LNCaP clone FGC (cell line): ENCODE results near the gene B4GALT6.

Experiments used
- DNase-seq: peaks from one replicate; pipeline ENCODE4 v3.0.0-alpha.2; 2011; ENCODE audit warnings: low read depth
- H3K4me3 ChIP-seq: 2 replicates; pipeline ENCODE4 v1.5.1; 2011; ENCODE audit warnings: mild to moderate bottlenecking, low read depth, low read length, control low read depth
- CTCF ChIP-seq: IDR thresholded peaks from 2 replicates; pipeline ENCODE4 v1.5.1; 2012; ENCODE audit warnings: mild to moderate bottlenecking; ENCODE audit not compliant: control insufficient read depth, insufficient read depth; ENCODE audit errors: extremely low read depth

B4GALT6 gene

DNA sequence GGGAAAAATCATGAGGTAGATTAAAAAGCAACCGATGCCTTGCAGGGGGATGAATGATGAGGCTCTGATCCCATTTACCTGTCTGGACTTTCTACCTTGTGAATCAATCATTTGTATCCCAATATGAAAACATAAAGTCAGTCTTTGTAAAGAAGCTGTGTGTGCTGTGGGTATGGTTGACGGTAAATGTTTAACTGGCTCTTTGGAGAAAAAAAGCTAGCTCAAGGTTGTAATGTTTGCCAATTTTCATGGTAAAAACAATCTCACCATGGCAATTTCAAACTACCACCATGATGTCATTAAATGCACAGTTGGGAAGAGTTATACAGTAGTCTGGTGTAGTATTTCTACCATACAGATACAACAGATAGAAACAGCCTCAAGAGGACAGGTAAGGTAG lies 78.1 kb downstream of the B4GALT6 start:
- DNase-seq: no peak
- H3K4me3 ChIP-seq: no peak overlapping the region
- TF ChIP-seq CTCF: no peak

- no peak overlapping the region for H3K4me3 ChIP-seq
- DNase-seq: no peak
- TF ChIP-seq CTCF: no peak
Observed at GRCh38 chr18:31603315-31603714, 81.1 kb downstream of the B4GALT6 start.

GRCh38 chr18:31598021-31598805 lies 86.2 kb downstream of the B4GALT6 start:
- no peak overlapping the region for H3K4me3 ChIP-seq
- DNase-seq: no peak
- no peak for TF ChIP-seq CTCF

DNA sequence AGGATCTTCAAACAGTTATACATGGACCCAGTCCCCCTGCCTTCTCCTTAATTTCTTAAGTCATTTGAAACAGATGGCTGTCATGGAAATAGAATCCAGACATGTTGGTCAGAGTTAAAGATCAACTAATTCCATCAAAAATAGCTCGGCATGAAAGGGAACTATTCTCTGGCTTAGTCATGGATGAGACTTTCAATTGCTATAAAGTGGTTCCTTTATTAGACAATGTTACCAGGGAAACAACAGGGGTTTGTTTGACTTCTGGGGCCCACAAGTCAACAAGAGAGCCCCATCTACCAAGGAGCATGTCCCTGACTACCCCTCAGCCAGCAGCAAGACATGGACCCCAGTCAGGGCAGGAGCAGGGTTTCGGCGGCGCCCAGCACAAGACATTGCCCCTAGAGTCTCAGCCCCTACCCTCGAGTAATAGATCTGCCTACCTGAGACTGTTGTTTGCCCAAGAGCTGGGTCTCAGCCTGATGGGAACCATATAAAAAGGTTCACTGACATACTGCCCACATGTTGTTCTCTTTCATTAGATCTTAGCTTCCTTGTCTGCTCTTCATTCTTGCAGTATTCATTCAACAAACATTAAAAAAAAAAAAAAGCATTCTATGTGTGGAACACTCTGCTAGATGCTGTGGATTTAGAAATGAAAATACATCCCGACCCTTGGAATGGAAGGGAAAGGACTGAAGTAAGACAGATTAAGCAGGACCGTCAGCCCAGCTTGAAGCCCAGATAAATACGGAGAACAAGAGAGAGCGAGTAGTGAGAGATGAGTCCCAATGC lies 88.1 kb downstream of the B4GALT6 start:
- DNase-seq: no peak
- TF ChIP-seq CTCF: no peak
- no peak overlapping the region for H3K4me3 ChIP-seq

- no peak for TF ChIP-seq CTCF
- DNase-seq: no peak
- no peak overlapping the region for H3K4me3 ChIP-seq
Observed at GRCh38 chr18:31595121-31595771, 89.1 kb downstream of the B4GALT6 start.

DNA sequence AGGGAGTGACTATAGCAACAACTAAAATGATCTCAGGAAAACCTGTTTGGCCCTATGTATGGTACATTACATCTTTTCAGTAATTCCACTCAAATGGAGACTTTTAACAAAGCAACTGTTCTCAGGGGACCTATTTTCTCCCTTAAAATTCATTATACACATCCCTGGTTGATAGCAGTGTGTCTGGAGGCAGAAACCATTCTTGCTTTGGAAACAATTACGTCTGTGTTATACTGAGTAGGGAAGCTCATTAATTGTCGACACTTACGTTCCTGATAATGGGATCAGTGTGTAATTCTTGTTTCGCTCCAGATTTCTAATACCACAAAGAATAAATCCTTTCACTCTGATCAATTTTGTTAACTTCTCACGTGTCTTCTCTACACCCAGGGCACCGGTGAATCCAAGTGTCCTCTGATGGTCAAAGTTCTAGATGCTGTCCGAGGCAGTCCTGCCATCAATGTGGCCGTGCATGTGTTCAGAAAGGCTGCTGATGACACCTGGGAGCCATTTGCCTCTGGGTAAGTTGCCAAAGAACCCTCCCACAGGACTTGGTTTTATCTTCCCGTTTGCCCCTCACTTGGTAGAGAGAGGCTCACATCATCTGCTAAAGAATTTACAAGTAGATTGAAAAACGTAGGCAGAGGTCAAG lies 91.7 kb downstream of the B4GALT6 start:
- no peak for TF ChIP-seq CTCF
- no peak for DNase-seq
- H3K4me3 ChIP-seq: no peak overlapping the region
